GM23338 (cell line): Measurements from ENCODE around the gene HOXD9. TPM values are rescaled to one million over a fixed set of nuclear protein-coding genes. Genes with fewer than 3 reads are reported as not detected.

Experiments
- ATAC-seq: fragments of 200-7000 bp; cut with Tn5 transposase; 3 replicates; pipeline ENCODE4 v1.9.1; 2020
- DNase-seq: peaks from one replicate; pipeline ENCODE4 v3.0.0-alpha.2; 2015; ENCODE audit warnings: low spot score
- H2AFZ ChIP-seq: fragments of 200-600 bp; sonication (generic); 2 replicates; pipeline ENCODE4 v1.8.0; 2016; ENCODE audit warnings: antibody characterized with exemption, mild to moderate bottlenecking, moderate library complexity
- H3F3A ChIP-seq: fragments of 200-600 bp; sonication (generic); replicated peaks from 2 replicates; pipeline ENCODE4 v1.8.0; 2017; ENCODE audit warnings: antibody characterized with exemption, mixed run types, low read depth
- H3K27ac ChIP-seq: fragments of 200-600 bp; sonication (generic); 2 replicates; pipeline ENCODE4 v1.6.1; 2016; ENCODE audit warnings: low read depth
- H3K27me3 ChIP-seq: fragments of 200-600 bp; sonication (generic); 2 replicates; pipeline ENCODE4 v1.8.0; 2016; ENCODE audit warnings: mild to moderate bottlenecking, mixed run types, moderate library complexity; ENCODE audit not compliant: insufficient read depth
- H3K36me3 ChIP-seq: fragments of 200-600 bp; sonication (generic); 2 replicates; pipeline ENCODE4 v1.8.0; 2016; ENCODE audit warnings: mild to moderate bottlenecking; ENCODE audit not compliant: insufficient read depth
- H3K4me1 ChIP-seq: fragments of 200-600 bp; sonication (generic); 2 replicates; pipeline ENCODE4 v1.8.0; 2016; ENCODE audit warnings: mild to moderate bottlenecking, moderate library complexity; ENCODE audit not compliant: insufficient read depth
- H3K4me2 ChIP-seq: fragments of 200-600 bp; sonication (generic); 2 replicates; pipeline ENCODE4 v1.7.1; 2017; ENCODE audit warnings: mixed run types
- H3K4me3 ChIP-seq: fragments of 200-600 bp; sonication (generic); 2 replicates; pipeline ENCODE4 v1.6.1; 2016; ENCODE audit warnings: mixed run types
- H3K79me2 ChIP-seq: fragments of 200-600 bp; sonication (generic); replicated peaks from 2 replicates; pipeline ENCODE4 v1.8.0; 2017; ENCODE audit warnings: mild to moderate bottlenecking; ENCODE audit not compliant: insufficient read depth
- H3K9me2 ChIP-seq: fragments of 200-600 bp; sonication (generic); 2 replicates; pipeline ENCODE4 v1.8.0; 2017; ENCODE audit not compliant: insufficient read depth
- H4K20me1 ChIP-seq: fragments of 200-600 bp; sonication (generic); replicated peaks from 2 replicates; pipeline ENCODE4 v1.8.0; 2017; ENCODE audit warnings: mild to moderate bottlenecking; ENCODE audit not compliant: insufficient read depth
- H3K27ac Mint-ChIP-seq: 2 replicates; pipeline ENCODE4 v1.8.0; 2020; ENCODE audit warnings: inconsistent platforms, mild to moderate bottlenecking, moderate library complexity, mixed read lengths
- H3K27me3 Mint-ChIP-seq: 3 replicates; pipeline ENCODE4 v1.8.0; 2022; ENCODE audit warnings: low read depth, mild to moderate bottlenecking, moderate library complexity, mixed read lengths, inconsistent platforms; ENCODE audit not compliant: insufficient read depth, poor library complexity
- H3K36me3 Mint-ChIP-seq: 3 replicates; pipeline ENCODE4 v1.8.0; 2021; ENCODE audit warnings: low read depth, mild to moderate bottlenecking, inconsistent platforms, moderate library complexity, mixed read lengths
- H3K4me1 Mint-ChIP-seq: 3 replicates; pipeline ENCODE4 v1.8.0; 2020; ENCODE audit warnings: mild to moderate bottlenecking, inconsistent platforms, mixed read lengths
- H3K4me3 Mint-ChIP-seq: 3 replicates; pipeline ENCODE4 v1.8.0; 2021; ENCODE audit warnings: moderate library complexity, mild to moderate bottlenecking, inconsistent platforms, mixed read lengths
- H3K9me3 Mint-ChIP-seq: 3 replicates; pipeline ENCODE4 v1.8.0; 2020; ENCODE audit warnings: moderate library complexity, mild to moderate bottlenecking, inconsistent platforms, mixed read lengths
- CTCF ChIP-seq, 2 experiments: fragments of 200-600 bp in 1 of 2; sonication (generic) in 1 of 2; conservative IDR thresholded peaks; 2 replicates each; pipeline versions ENCODE4 v1.5.1 to v1.6.1; 2016 to 2017; ENCODE audit warnings: antibody characterized with exemption in 2 of 2, low read depth in 2 of 2, mild to moderate bottlenecking in 2 of 2, moderate library complexity in 1 of 2
- ETS1 ChIP-seq: IDR thresholded peaks from 2 replicates; pipeline ENCODE4 v1.6.1; 2016; ENCODE audit warnings: antibody characterized with exemption
- EZH2 ChIP-seq: fragments of 200-600 bp; sonication (generic); IDR thresholded peaks from one replicate; pipeline ENCODE4 v1.8.0; 2017; ENCODE audit warnings: antibody characterized with exemption, mild to moderate bottlenecking, low read depth; ENCODE audit not compliant: unreplicated experiment
- EZH2phosphoT487 ChIP-seq: fragments of 200-600 bp; sonication (generic); IDR thresholded peaks from one replicate; pipeline ENCODE4 v1.8.1; 2018; ENCODE audit warnings: antibody characterized with exemption; ENCODE audit not compliant: unreplicated experiment
- JUNB ChIP-seq: IDR thresholded peaks from one replicate; pipeline ENCODE4 v1.6.1; 2016; ENCODE audit warnings: antibody characterized with exemption; ENCODE audit not compliant: unreplicated experiment
- STAT1 ChIP-seq: IDR thresholded peaks from one replicate; pipeline ENCODE4 v1.6.1; 2016; ENCODE audit warnings: antibody characterized with exemption; ENCODE audit not compliant: unreplicated experiment
- ZNF114 ChIP-seq: fragments of 250-450 bp; sonication (Bioruptor Pico); IDR thresholded peaks from 2 replicates; pipeline ENCODE4 v1.5.0; 2020; ENCODE audit warnings: mild to moderate bottlenecking, moderate library complexity
- ZNF331 ChIP-seq: fragments of 250-450 bp; sonication (Bioruptor Pico); IDR thresholded peaks from 2 replicates; pipeline ENCODE4 v1.5.0; 2020; ENCODE audit warnings: low read depth, mild to moderate bottlenecking, moderate library complexity
- polyA plus RNA-seq: library from polyadenylated mRNA; unstranded; fragments of >200 nt; fragmentation: Nextera tagmentation; extraction: Ambion mirVana; gene quantifications from 2 replicates; pipeline ENCODE4 v1.2.1, GENCODE V29; 2016
- total RNA-seq: library from RNA; depleted of rRNA; stranded (reverse); fragments of >200 nt; shearing (Covaris generic); gene quantifications from 2 replicates; pipeline ENCODE4 v1.2.3, GENCODE V29; 2014

The HOXD9 gene
- total and polyA plus RNA-seq, 2 experiments from 2014 or later = not detected

- Histone ChIP-seq H3K27ac (no peak overlapping the region), H4K20me1 (peaks cover 48% of the 10 kb centered on the region), H3K27me3 (peaks cover 98% of the 10 kb centered on the region), H2AFZ (0 out of 2 replicates have a peak overlapping the region, but pooled peaks have one; percentile 69), H3K4me2 (peak overlapping the region; percentile 71), H3K4me3 (peak overlapping the region; percentile 48), H3K36me3 (no peaks in the 10 kb centered on the region), H3K9me2 (no peaks in the 10 kb centered on the region), H3K79me2 (no peaks in the 10 kb centered on the region), H3K4me1 (peaks cover 36% of the 10 kb centered on the region), H3F3A (peaks cover 36% of the 10 kb centered on the region)
- peaks cover 4% of the 10 kb centered on the region; the same call in 1 of the 3 replicates for H3K36me3 Mint-ChIP-seq
- TF ChIP-seq EZH2phosphoT487 (peak; percentile 96), EZH2 (peak; percentile 95), ETS1 (no peak), ZNF114 (no peak)
- H3K27me3 Mint-ChIP-seq = peaks cover 96% of the 10 kb centered on the region
- H3K4me3 Mint-ChIP-seq = peak overlapping the region; percentile 62
- ATAC-seq (peak; percentile 2; the same call in 2 of the 3 replicates), DNase-seq (peak; percentile 51)
- H3K4me1 Mint-ChIP-seq = peaks cover 44% of the 10 kb centered on the region
- no peak overlapping the region for H3K27ac Mint-ChIP-seq
- peaks cover 9% of the 10 kb centered on the region; the same call in 2 of the 3 replicates for H3K9me3 Mint-ChIP-seq
Measured at GRCh38 chr2:176080540-176081375, 41.8 kb upstream of the HOXD9 start.

GRCh38 chr2:176081376-176081836, 41.1 kb upstream of the HOXD9 start:
- H2AFZ ChIP-seq = no peak overlapping the region
- DNase-seq (no peak), ATAC-seq (no peak)
- no peaks in the 10 kb centered on the region for H3K79me2 ChIP-seq
- Mint-ChIP-seq H3K27me3 (peaks cover 96% of the 10 kb centered on the region), H3K36me3 (peaks cover 4% of the 10 kb centered on the region; the same call in 1 of the 3 replicates), H3K9me3 (peaks cover 9% of the 10 kb centered on the region; the same call in 2 of the 3 replicates), H3K4me1 (peaks cover 46% of the 10 kb centered on the region), H3K4me3 (peak overlapping the region; percentile 62; the same call in 1 of the 3 replicates), H3K27ac (no peak overlapping the region)
- H3K4me2 ChIP-seq = peak overlapping the region; percentile 71
- TF ChIP-seq JUNB (no peak), EZH2 (peak; percentile 94)
- peaks cover 45% of the 10 kb centered on the region for H4K20me1 ChIP-seq
- no peaks in the 10 kb centered on the region for H3K36me3 ChIP-seq
- peaks cover 43% of the 10 kb centered on the region for H3K4me1 ChIP-seq
- no peaks in the 10 kb centered on the region for H3K9me2 ChIP-seq
- peak overlapping the region; percentile 37 for H3K4me3 ChIP-seq
- H3F3A ChIP-seq = peaks cover 32% of the 10 kb centered on the region
- H3K27me3 ChIP-seq = peaks cover 98% of the 10 kb centered on the region
- H3K27ac ChIP-seq = no peak overlapping the region

- DNase-seq (peak; percentile 54), ATAC-seq (peak; percentile 13)
- peak overlapping the region; percentile 60 for H3K4me2 ChIP-seq
- H3K27ac ChIP-seq = no peak overlapping the region
- peak overlapping the region; percentile 40; the same call in 2 of the 3 replicates for H3K4me3 Mint-ChIP-seq
- H3K4me3 ChIP-seq = peak overlapping the region; percentile 37
- H3K36me3 Mint-ChIP-seq = peaks cover 4% of the 10 kb centered on the region; the same call in 1 of the 3 replicates
- H3K4me1 Mint-ChIP-seq = peaks cover 47% of the 10 kb centered on the region
- H3F3A ChIP-seq = peaks cover 31% of the 10 kb centered on the region
- peaks cover 9% of the 10 kb centered on the region; the same call in 2 of the 3 replicates for H3K9me3 Mint-ChIP-seq
- peaks cover 45% of the 10 kb centered on the region for H4K20me1 ChIP-seq
- peaks cover 98% of the 10 kb centered on the region for H3K27me3 ChIP-seq
- H3K4me1 ChIP-seq = peaks cover 47% of the 10 kb centered on the region
- no peak overlapping the region; the same call in 1 of the 2 replicates for H2AFZ ChIP-seq
- H3K27ac Mint-ChIP-seq = no peak overlapping the region
- no peaks in the 10 kb centered on the region for H3K36me3 ChIP-seq
- H3K9me2 ChIP-seq = no peaks in the 10 kb centered on the region
- H3K27me3 Mint-ChIP-seq = peaks cover 96% of the 10 kb centered on the region
- H3K79me2 ChIP-seq = no peaks in the 10 kb centered on the region
- TF ChIP-seq STAT1 (no peak), EZH2 (peak; percentile 64), ZNF331 (CRISPR knock-in tag) (no peak), EZH2phosphoT487 (peak; percentile 100), JUNB (no peak), CTCF (conservative IDR thresholded peaks at IDR 0.05; ENCODE audit: low read depth in 2 of 2) (no peak)
Measured at GRCh38 chr2:176081837-176082524, 40.5 kb upstream of the HOXD9 start.
